GM21529 (cell line): Measurements from ENCODE around the gene NLGN4Y.

Experiments
- ATAC-seq: cut with Tn5 transposase; IDR thresholded peaks from one replicate; pipeline ENCODE4 v1.9.1; 2021; ENCODE audit not compliant: unreplicated experiment

NLGN4Y gene

DNA sequence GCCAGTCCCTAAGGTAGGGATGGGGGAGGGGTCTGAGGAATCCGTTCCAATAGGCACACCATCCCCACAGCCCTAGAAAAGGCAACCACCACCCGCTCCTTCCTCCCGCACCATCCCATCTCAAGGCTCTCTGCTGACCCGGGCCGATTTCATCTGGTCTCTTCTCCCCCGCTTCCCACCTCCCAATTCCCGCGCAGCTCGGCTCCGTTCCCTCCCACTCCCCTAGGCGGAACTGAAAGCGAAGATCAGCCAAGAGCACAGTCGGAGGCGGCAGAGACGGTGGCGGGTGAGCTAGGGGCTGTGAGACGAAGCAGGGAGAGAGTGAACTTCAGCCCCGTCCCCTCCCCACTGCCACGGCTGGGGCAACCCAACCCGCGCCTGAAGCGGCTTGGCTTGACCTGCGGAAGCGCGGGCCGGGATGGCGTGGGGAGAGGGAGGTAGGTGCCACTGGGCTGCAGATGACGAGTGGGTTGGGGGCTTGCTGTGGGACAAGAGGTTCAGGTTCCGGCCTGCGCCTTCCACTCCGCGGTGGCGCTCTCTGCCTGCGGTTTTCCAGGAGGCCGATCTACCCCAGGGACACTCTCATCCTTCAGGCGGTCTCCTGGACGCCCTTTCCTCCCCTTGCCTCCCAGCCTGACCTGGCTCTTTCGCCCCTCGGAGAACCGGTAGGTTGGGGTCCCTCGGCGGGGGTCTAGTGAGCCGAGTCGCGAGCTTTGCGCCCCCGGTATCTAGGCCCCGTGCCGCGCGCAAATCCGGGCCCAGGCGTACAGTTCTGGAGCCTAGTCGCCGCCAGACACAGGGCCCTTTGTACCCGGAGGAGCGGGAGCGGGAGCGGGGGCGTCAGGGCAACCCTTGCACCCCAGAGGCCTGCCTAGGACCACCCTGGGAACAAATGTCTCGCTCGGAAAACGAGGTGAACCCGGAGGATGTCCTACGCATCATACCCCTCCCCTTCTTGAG lies at the start of gene NLGN4Y:
NLGN4Y (plus strand) TSS at position 258 of the 960 bp plus-strand sequence. CDS start 97,591 bp downstream, outside the sequence.
- ATAC-seq, result no peak

DNA sequence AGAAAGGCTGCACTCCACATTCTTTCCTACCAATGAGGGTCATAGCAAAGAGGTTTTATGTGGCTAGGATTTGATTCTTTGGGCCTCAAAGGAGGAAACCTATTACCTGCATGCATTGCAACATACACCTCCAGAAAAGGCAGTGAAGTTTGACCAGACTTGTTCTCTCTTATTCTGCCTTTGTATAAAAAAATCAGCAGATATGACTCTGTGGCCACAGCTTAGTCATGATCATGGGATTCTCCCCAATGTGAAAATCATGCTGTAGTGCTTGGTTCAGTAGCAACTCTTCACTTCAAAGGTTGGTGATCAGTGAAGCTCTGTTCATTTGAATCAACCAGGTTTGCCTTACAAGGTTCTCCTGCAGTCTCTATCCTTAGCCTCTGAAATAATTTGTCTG lies 38.4 kb upstream of the NLGN4Y start:
- ATAC-seq, result no peak

DNA sequence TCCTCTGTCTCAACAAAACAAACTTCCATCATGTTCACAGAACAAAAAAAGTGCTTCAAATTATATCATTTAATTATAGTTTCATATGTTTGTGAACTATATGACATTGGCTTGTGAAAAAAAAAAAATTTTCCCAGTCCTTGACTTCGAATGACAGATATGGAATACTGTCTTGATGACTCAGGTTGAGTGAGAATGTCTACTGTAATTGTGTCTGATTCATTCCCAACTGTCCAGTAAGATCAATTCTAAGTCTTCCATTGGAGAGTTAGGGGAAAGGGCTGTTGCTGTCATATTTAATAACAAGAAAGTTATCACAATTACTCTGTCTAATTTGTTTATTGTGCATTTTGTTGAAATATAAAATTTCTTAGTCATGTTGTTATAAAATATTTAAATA lies 34.1 kb upstream of the NLGN4Y start:
- no peak for ATAC-seq

DNA sequence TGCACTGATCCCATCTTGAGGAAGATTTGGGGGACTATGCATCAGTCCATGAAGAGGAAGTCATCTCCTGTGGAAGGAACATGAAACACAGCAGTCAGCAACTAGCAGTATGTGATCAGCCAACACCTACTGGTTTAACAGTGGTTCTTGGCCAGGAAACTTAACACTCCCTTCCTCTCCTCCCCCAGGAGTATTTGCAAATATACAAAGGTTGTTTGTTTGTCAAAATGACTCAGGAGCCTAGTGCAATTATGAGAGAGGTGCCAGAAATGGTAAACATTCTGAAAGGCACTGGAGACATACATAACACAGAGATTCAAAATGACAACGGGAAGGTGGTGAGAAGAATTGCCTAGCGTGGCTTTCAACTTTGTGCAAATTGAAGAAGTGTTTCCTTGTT lies 26.3 kb upstream of the NLGN4Y start:
- no peak for ATAC-seq

DNA sequence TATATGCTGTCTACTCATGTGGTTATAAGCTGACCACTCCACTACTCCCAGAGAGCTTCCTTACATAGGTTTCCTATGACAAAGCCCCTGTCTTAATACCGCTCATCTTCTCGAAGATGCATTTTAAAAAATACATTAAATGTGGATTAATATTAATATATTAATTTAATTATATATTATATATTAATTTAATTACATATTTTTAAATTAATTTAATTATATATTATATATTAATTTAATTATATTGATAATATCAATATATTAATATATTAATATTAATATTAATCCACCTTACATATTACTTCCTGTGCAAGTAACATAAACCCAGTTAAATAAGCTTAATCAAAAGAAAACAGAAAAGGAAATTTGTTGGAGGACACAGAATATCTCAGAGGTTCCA lies 19.7 kb upstream of the NLGN4Y start:
- no peak for ATAC-seq

DNA sequence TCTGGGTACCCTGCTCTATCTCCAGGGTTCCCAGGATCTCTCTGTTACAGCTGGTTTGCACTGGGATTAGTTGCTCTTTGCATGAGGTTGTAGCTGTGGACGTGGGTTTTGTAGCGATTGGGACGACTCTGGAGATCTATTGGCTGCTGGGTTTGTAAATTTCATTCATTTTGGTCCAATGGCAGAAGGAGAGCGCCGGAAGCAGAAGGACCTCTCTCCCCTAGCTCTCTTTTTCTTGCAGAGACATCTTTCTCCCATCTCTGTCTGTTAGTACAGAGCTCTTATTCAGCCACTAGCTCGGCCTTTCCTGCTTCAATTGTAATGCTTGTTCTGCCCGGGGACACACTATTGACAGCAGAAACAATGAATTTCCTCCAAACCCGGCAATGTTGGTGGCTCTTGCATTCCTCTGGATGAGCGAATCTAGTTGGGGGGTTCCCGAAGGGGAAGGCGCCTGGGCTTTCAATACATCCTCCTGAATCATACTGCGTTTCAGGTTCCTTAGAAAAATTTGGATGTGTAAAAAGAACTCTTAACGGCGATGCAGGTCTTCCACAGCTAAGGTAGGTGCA lies 1.9 kb upstream of the NLGN4Y start:
- no peak for ATAC-seq

DNA sequence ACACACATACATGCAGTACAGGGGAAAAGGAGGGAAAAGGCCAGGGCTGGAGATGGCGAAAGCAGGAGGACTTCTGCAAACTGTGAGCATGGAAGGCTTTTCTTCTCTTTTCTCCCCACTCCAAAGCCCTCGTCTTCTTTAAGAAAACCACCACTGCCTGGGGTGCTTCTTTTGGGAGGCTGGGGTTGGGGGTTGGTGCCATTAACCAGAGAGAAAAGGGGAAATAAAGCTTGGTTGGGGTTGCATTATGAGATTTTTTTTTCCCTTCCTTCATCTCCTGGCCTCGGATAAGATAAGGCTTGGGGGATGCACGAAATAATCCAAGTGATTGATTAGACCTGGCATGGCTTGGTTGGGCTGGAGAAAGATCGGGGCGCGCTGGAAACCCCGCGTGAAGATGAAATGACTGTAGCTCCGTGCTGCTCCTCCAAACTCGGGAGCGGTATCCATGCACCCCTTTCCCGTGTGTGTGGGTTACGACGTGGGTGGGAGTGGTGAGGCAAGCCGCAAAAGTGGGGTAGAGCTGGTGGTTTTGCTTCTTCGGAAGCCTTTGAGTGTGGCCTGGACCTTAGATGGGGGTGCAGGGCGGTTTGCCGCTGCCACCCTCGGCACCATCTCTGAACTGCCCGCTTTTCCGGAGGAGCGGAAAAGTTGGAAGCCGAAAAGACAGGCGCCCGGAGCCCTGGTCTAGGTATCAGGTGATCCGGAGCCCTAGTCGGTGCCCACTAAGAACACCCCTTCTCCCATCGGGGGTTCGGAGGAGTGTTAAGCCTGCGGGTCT lies 648 bp upstream of the NLGN4Y start:
- no peak for ATAC-seq

DNA sequence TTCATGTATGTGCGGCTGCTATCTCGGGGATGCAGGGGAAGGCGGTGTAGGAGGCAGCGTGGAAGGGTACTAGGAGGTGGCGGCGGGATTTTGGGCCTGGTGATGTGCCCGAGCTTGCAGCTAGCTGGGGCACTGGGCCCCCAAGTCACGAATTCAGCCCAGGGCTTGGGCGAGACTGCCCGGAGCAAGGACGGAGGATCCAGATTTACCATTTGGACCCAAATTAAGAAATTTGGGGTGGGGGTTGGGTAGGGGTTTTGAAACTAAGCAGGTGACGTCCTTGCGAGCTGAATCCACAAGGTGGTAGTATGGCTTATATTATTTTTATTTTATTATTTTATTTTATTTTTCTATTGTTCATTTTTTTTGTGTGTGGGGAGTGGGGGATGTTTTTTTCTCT lies 986 bp downstream of the NLGN4Y start:
- ATAC-seq, result no peak

DNA sequence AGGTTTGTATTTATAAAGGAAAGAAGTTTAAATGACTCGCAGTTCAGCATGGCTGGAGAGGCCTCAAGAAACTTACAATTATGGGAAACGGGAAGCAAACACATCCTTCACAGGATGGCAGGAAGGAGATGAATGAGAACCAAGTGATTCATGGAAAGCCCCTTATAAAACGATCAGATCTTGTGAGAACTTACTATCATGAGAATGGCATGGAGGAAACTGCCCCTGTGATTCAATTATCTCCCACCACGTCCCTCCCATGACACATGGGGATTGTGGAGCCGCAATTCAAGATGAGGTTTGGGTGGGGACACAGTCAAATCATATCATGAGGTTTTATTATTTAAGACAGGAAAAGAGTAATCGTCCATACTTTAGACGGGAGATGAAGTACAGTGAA lies 4.0 kb downstream of the NLGN4Y start:
- ATAC-seq, result no peak

DNA sequence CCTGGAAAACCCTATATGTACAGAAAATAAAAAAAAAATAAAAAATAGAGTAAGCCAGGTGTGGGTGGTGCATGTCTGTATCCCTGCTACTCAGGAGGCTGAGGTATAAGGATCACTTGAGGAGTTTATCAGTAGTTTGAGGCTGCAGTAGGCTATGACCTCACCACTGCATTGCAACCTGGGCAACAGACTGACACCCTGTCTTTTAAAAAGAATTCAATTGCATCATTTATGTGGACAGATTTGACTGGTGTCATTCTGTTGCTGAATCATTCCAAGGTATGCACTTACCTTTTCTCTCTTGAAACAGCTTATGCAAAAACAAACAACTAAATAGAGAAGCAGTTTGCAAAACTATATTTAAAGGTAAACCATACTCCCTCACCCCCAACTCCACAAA lies 12.4 kb downstream of the NLGN4Y start:
- ATAC-seq, result no peak

DNA sequence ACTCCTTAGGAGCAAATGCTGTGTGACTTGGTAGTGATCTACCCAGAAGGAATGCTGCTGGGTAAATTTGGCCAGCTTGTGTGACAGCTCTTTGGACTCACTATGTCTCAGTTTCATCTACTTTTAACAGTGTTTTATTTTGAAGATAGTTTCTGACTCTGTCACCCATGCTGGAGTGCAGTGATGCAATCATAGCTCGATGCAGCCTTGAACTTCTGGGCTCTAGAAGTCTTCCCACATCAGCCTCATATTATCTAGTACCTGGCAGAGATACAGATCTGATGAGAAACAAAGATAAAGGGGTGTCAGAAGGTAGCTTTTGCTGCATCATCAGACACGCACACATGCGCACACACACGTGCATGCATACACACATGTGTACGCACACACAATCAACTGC lies 19.2 kb downstream of the NLGN4Y start:
- no peak for ATAC-seq

DNA sequence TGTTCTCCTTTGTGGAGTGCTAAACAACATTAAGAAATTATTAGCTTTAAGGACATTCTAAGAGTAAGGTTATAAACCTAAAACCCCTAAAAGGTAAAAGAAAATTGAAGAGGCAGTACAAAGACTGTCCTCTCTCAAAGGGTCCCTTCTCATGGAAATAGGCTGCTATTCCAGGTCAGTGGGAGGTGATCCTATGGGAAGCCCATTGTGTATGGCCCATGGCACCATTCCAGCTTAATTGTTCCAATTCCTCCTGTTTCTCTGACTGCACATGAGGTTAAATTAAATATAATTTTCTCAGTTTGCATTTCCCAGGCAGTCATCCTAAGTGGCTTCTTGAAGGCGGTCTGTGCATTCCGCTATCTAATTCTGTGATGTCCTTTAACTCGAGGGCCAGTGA lies 57.0 kb downstream of the NLGN4Y start:
- no peak for ATAC-seq

DNA sequence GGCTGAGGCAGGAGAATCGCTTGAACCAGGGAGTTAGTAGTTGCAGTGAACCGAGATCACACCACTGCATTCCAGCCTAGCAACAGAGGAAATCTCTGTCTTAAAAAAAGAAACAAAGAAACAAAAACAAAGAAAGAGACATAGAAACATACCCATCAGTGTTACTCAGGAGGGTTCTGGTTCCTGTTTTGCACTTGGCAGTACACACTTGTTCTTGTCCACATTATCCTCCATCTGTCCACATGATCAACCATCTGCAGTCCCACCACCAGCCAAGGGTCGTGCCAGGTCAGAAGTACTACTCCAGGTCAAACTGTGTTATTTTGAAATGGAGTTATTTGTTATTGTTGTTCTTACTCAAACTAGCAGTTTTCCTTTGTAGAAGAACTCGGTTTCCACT lies 62.4 kb downstream of the NLGN4Y start:
- no peak for ATAC-seq

DNA sequence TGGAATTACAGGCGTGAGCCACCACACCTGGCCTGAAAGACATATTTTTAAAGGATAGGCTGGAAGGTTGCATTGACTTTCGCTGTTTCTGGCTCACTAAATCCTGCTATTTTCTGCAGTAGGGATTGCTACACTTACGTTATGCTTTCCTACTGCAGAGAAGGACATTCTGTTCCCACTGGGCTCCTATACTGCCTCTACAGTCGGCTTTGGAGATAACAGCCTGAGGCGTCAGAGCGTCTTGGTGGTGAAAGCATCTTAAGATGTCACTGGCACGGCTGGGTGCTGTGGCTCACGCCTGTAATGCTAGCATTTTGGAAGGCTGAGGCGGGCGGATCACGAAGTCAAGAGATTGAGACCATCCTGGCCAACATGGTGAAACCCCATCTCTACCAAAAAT lies 77.0 kb downstream of the NLGN4Y start:
- ATAC-seq, result no peak

DNA sequence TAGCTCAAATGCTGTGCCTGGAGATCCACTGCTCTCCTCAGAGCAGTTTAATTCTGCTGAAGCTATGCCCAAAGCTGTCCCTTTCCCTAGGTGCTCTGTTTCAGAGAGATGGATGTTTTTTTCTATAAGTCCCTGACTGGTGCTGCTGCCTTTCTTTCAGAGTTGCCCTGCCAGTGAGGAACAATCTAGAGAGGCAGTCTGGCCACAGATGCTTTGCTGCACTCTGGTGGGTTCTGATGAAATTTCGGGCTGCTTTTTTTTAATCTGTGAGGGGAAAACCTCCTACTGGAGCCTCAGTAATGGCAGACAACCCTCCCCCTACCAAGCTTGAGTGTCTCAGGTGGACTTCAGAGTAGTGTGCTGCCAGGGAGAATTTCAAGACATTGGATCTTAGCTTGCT lies 93.3 kb downstream of the NLGN4Y start:
- ATAC-seq, result no peak

DNA sequence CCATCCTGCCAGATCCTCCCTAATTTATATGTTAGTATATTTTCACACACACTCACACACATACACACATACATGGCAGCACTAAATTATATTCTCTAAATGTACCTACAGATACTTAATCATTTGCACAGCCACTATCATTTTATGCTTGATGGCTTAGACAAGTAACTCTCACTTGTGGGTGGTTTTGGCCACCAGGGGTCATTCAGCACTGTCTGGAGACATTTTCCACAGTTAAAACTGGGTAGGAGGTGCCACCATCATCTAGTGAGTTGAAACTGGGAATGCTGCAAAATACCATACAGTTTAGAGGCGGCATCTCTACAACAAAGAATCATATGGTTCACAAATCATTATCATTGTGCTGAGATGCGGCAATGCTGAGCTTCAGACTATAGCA lies 94.2 kb downstream of the NLGN4Y start:
- ATAC-seq, result no peak

DNA sequence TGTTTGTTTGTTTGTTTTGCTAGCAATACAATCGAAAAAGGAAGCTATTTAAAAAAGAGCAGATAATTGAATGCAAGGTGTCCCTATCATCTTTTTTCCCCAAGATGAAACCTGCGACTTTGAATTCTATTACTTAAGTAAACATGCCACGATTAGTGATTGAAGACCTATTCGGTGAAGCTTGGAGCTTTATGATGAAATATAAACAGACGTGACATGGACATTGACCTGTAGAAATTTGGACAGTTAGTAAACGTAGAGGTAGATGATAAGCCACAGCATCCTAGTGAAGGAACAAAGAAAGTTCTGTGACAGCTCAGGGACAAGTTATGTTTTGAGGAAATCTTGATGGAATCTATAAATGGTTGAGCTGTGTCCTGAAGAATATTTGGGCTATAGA lies 103.9 kb downstream of the NLGN4Y start:
- no peak for ATAC-seq

DNA sequence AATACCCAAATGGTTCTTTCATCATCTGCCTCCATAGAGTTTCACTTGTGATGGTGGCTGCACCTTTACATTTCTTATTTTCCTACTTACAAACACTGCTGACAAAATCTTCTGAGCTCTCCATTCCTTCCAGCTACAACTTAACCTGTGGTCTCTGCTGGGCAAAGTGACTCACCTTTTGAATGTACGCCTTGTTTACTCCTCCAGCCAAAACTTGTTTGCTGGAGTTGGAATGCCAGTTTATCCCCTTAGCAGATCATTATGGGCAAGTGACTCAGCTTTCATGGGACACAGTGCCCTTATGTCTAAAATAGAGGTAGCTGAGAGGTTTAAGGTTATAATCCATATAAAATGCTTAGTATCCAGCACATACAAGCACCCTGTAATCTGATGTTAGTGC lies 107.3 kb downstream of the NLGN4Y start:
- no peak for ATAC-seq

DNA sequence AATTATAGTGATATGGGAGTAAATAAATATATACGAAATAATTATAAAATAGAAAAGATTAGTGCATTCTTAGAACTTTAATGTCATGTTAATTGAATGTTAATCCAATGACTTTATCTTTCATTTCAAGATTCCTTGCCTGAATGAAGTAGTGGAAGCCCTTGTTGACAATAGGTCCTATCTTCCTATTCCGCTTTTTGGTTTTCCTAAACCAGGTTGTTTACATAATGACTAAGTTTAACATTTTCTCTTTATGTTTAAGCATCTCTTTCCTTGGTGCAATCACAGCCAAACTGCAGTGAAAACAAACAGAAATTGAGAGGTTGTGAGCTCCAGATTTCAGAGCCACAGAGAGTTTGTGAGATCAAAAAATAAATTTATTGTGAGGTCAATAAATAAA lies 109.4 kb downstream of the NLGN4Y start:
- ATAC-seq, result no peak

DNA sequence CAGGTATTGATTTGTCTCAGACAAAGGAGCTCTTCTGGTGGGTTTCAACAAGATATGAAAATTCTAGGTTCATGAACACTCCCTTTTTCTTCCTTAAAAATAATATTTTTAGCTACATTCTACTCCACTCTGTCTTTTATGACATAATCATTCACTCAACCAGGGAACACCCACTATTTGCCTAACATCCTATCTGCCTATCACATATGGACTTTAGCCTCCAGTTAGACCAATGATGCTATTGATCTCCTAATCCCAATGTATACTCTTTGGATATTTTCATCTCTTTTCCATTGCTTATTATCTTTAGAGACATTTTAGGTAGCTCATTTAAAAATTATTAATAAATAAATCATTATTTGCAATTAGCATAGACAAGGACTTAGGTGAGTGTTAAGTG lies 110.6 kb downstream of the NLGN4Y start:
- ATAC-seq, result no peak

DNA sequence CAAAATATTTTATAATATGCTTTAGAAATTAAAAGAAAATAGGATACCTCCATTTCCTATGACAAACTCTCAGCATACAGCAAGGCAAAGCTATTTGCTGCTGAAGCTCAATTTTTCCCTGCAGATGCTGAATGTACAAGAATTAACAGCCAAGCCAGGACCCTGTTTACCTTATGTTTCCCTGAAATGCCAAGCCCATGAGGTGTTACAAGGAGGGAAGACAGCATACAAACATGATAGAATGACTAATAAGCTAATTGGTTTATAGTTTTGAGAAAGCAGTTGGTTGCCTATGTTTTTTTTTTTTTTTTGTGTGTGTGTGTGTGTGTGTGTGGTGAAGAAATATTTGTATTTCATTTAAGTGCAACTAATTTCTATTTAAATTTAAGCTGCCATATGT lies 113.2 kb downstream of the NLGN4Y start:
- no peak for ATAC-seq

DNA sequence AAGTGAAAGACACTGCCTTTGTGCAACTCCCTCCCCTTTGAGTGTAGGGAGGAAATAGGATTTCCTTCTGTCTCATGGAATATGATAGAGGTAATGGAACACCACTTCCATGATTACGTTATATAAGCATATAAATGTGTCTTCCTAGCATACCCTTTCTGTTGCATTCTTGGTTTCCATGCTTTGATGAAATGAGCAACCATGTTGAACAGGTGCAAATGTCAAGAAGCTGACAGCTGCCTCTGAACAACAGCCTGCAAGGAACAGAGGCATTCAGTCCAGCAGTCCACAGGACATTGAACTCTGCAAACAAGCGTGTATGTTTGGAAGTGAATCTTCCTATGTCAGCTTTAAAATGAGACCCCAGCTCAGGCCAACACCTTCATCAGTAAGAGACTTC lies 117.5 kb downstream of the NLGN4Y start:
- ATAC-seq, result no peak
